Stimulated activated CD8-positive, alpha-beta memory T cell treated with anti-CD3 and anti-CD28 coated beads, Interleukin-2, amount 100 ng/mL, for 1 hour (primary cell): Measurements from ENCODE around the gene SNX22.
"Not testable (repeated sequence)": the region's sequence is repeated elsewhere in the genome, so short reads cannot be mapped to it uniquely, and the experiment has no call there.

Experiments
- DNase-seq, 2 donors: peaks; one replicate each; pipeline ENCODE4 v3.0.0-alpha.2; 2020; ENCODE audit warnings: low read depth in 2 of 2

The SNX22 gene

GRCh38 chr15:64151727-64152506 lies at the start of gene SNX22:
TSS of gene SNX22 (plus strand) at chr15:64151731. CDS start at chr15:64151776, 45 bp downstream.
- DNase-seq = no peak

- DNase-seq = no peak
Measured at GRCh38 chr15:64102497-64102896, 49.0 kb upstream of the SNX22 start.

- no peak for DNase-seq
Measured at GRCh38 chr15:64105113-64105704, 46.3 kb upstream of the SNX22 start.

GRCh38 chr15:64107337-64107736 lies 44.2 kb upstream of the SNX22 start:
- DNase-seq = no peak

- not testable (repeated sequence) for DNase-seq
Measured at GRCh38 chr15:64110108-64110701, 41.3 kb upstream of the SNX22 start.

- no peak for DNase-seq
Measured at GRCh38 chr15:64110950-64111678, 40.4 kb upstream of the SNX22 start.

GRCh38 chr15:64111679-64112050 lies 39.9 kb upstream of the SNX22 start:
- DNase-seq = no peak

- DNase-seq = no peak
Measured at GRCh38 chr15:64112073-64112772, 39.3 kb upstream of the SNX22 start.

GRCh38 chr15:64112904-64113303 lies 38.6 kb upstream of the SNX22 start:
- no peak for DNase-seq

- no peak for DNase-seq
Measured at GRCh38 chr15:64117759-64118487, 33.6 kb upstream of the SNX22 start.

GRCh38 chr15:64120322-64120721 lies 31.2 kb upstream of the SNX22 start:
- not testable (repeated sequence) for DNase-seq

GRCh38 chr15:64121614-64122013 lies 29.9 kb upstream of the SNX22 start:
- DNase-seq = no peak

GRCh38 chr15:64122444-64122843 lies 29.1 kb upstream of the SNX22 start:
- DNase-seq = no peak

- DNase-seq = no peak
Measured at GRCh38 chr15:64122936-64123351, 28.6 kb upstream of the SNX22 start.

- no peak for DNase-seq
Measured at GRCh38 chr15:64125978-64126377, 25.6 kb upstream of the SNX22 start.

GRCh38 chr15:64127521-64128270 lies 23.8 kb upstream of the SNX22 start:
- DNase-seq = no peak

- DNase-seq = no peak
Measured at GRCh38 chr15:64130159-64130558, 21.4 kb upstream of the SNX22 start.

GRCh38 chr15:64131547-64131946 lies 20.0 kb upstream of the SNX22 start:
- DNase-seq = no peak

GRCh38 chr15:64132217-64132616 lies 19.3 kb upstream of the SNX22 start:
- no peak for DNase-seq

GRCh38 chr15:64133623-64134344 lies 17.7 kb upstream of the SNX22 start:
- DNase-seq = no peak
